ENCODE results near the gene FBXO4.
A peak's percentile ranks its signal among the peaks of the same experiment; 100 is the strongest.

The FBXO4 gene

GRCh38 chr5:41951224-41951623, 26.1 kb downstream of the FBXO4 start:
- H4K8ac ChIP-seq (ENCODE audit: low read depth, low read length): no peak overlapping the region
- peaks cover 1% of the 10 kb centered on the region for H3K79me1 ChIP-seq (ENCODE audit: low read depth, low read length)
- peaks cover 0 to 2% of the 10 kb centered on the region in 2 donors for H3K9me3 ChIP-seq (replicated peaks in 1 of 2; ENCODE audit: control insufficient read depth in 2 of 2, insufficient read depth in 1 of 2, low read depth in 1 of 2, low read length in 2 of 2)
- no peak for DNase-seq (ENCODE audit: low spot score)
- no peak overlapping the region for H3K27ac ChIP-seq (replicated peaks; ENCODE audit: low read length)
- H2BK5ac ChIP-seq (ENCODE audit: low read length): no peak overlapping the region
- no peak overlapping the region for H2BK12ac ChIP-seq (ENCODE audit: low read length)
- no peak overlapping the region for H3K4me2 ChIP-seq (ENCODE audit: insufficient read depth, low read length, poor library complexity, severe bottlenecking)
- H3K36me3 ChIP-seq (replicated peaks in 1 of 2; ENCODE audit: control insufficient read depth in 2 of 2, insufficient read depth in 2 of 2, low read length in 2 of 2): no peaks in the 10 kb centered on the region
- no peak overlapping the region for H2AFZ ChIP-seq (ENCODE audit: low read length)
- H3K14ac ChIP-seq (ENCODE audit: low read length): no peak overlapping the region
- H2BK120ac ChIP-seq (ENCODE audit: low read depth, low read length): no peak overlapping the region
- H3K18ac ChIP-seq (ENCODE audit: low read length): no peak overlapping the region
- no peak overlapping the region for H3K23ac ChIP-seq (ENCODE audit: low read depth, low read length, poor library complexity)
- H3K9ac ChIP-seq (ENCODE audit: low read depth, low read length, poor library complexity): peak overlapping the region; percentile 60
- no peaks in the 10 kb centered on the region for H3K4me1 ChIP-seq (ENCODE audit: control insufficient read depth in 2 of 2, insufficient read depth in 1 of 2, low read depth in 1 of 2, low read length in 2 of 2)
- H4K91ac ChIP-seq (ENCODE audit: low read depth, low read length, poor library complexity): no peak overlapping the region
- H3K4me3 ChIP-seq (ENCODE audit: low read length in 2 of 2): no peak overlapping the region
- WGBS, 2 donors (ENCODE audit: extremely low coverage in 2 of 2, insufficient read length in 2 of 2, insufficient replicate concordance in 1 of 2): no CpG with 5 or more reads among the region's 3 CpGs
- H3K4ac ChIP-seq (ENCODE audit: low read length): no peak overlapping the region
- no peak overlapping the region for H2AK5ac ChIP-seq (ENCODE audit: low read depth, low read length)
- no peak overlapping the region for H2BK15ac ChIP-seq (ENCODE audit: low read length)
- no peaks in the 10 kb centered on the region for H3K27me3 ChIP-seq (ENCODE audit: control insufficient read depth in 3 of 3, insufficient read depth in 3 of 3, low read depth in 1 of 3, low read length in 3 of 3)

- Histone ChIP-seq H3K9me3 (replicated peaks in 1 of 2; ENCODE audit: control insufficient read depth in 2 of 2, insufficient read depth in 1 of 2, low read depth in 1 of 2, low read length in 2 of 2) (peaks cover 0 to 2% of the 10 kb centered on the region in 2 donors), H3K14ac (ENCODE audit: low read length) (no peak overlapping the region), H2AFZ (ENCODE audit: low read length) (no peak overlapping the region), H3K9ac (ENCODE audit: low read depth, low read length, poor library complexity) (no peak overlapping the region), H3K18ac (ENCODE audit: low read length) (no peak overlapping the region), H2BK120ac (ENCODE audit: low read depth, low read length) (no peak overlapping the region), H2AK5ac (ENCODE audit: low read depth, low read length) (no peak overlapping the region), H2BK15ac (ENCODE audit: low read length) (no peak overlapping the region), H4K91ac (ENCODE audit: low read depth, low read length, poor library complexity) (no peak overlapping the region), H3K4me2 (ENCODE audit: insufficient read depth, low read length, poor library complexity, severe bottlenecking) (no peak overlapping the region), H3K23ac (ENCODE audit: low read depth, low read length, poor library complexity) (no peak overlapping the region), H3K4me1 (ENCODE audit: control insufficient read depth in 2 of 2, insufficient read depth in 1 of 2, low read depth in 1 of 2, low read length in 2 of 2) (no peaks in the 10 kb centered on the region), H3K79me1 (ENCODE audit: low read depth, low read length) (peaks cover 1% of the 10 kb centered on the region), H4K8ac (ENCODE audit: low read depth, low read length) (no peak overlapping the region), H3K27ac (replicated peaks; ENCODE audit: low read length) (no peak overlapping the region), H2BK5ac (ENCODE audit: low read length) (no peak overlapping the region), H3K4ac (ENCODE audit: low read length) (no peak overlapping the region), H3K4me3 (ENCODE audit: low read length in 2 of 2) (no peak overlapping the region), H2BK12ac (ENCODE audit: low read length) (no peak overlapping the region), H3K27me3 (ENCODE audit: control insufficient read depth in 3 of 3, insufficient read depth in 3 of 3, low read depth in 1 of 3, low read length in 3 of 3) (no peaks in the 10 kb centered on the region), H3K36me3 (replicated peaks in 1 of 2; ENCODE audit: control insufficient read depth in 2 of 2, insufficient read depth in 2 of 2, low read length in 2 of 2) (no peaks in the 10 kb centered on the region)
- WGBS, 2 donors (ENCODE audit: extremely low coverage in 2 of 2, insufficient read length in 2 of 2, insufficient replicate concordance in 1 of 2): no CpG with 5 or more reads among the region's 1 CpG
- DNase-seq (ENCODE audit: low spot score): no peak
These were observed 29.2 kb downstream of the FBXO4 start for GRCh38 chr5:41954286-41954685.

- H3K23ac ChIP-seq (ENCODE audit: low read depth, low read length, poor library complexity): no peak overlapping the region
- no peak overlapping the region for H3K18ac ChIP-seq (ENCODE audit: low read length)
- no peak overlapping the region for H3K4ac ChIP-seq (ENCODE audit: low read length)
- no peak for DNase-seq (ENCODE audit: low spot score)
- no peak overlapping the region for H2AK5ac ChIP-seq (ENCODE audit: low read depth, low read length)
- H2BK15ac ChIP-seq (ENCODE audit: low read length): no peak overlapping the region
- peaks cover 1% of the 10 kb centered on the region for H3K79me1 ChIP-seq (ENCODE audit: low read depth, low read length)
- no peak overlapping the region for H2BK5ac ChIP-seq (ENCODE audit: low read length)
- no CpG with 5 or more reads among the region's 7 CpGs for WGBS, 2 donors (ENCODE audit: extremely low coverage in 2 of 2, insufficient read length in 2 of 2, insufficient replicate concordance in 1 of 2)
- H4K8ac ChIP-seq (ENCODE audit: low read depth, low read length): no peak overlapping the region
- H3K4me3 ChIP-seq (ENCODE audit: low read length in 2 of 2): no peak overlapping the region
- H3K27me3 ChIP-seq (ENCODE audit: control insufficient read depth in 3 of 3, insufficient read depth in 3 of 3, low read depth in 1 of 3, low read length in 3 of 3): no peaks in the 10 kb centered on the region
- no peak overlapping the region for H2BK12ac ChIP-seq (ENCODE audit: low read length)
- peaks cover 0 to 2% of the 10 kb centered on the region in 2 donors for H3K9me3 ChIP-seq (replicated peaks in 1 of 2; ENCODE audit: control insufficient read depth in 2 of 2, insufficient read depth in 1 of 2, low read depth in 1 of 2, low read length in 2 of 2)
- H2AFZ ChIP-seq (ENCODE audit: low read length): no peak overlapping the region
- H3K4me2 ChIP-seq (ENCODE audit: insufficient read depth, low read length, poor library complexity, severe bottlenecking): no peak overlapping the region
- H3K36me3 ChIP-seq (replicated peaks in 1 of 2; ENCODE audit: control insufficient read depth in 2 of 2, insufficient read depth in 2 of 2, low read length in 2 of 2): no peaks in the 10 kb centered on the region
- H3K27ac ChIP-seq (replicated peaks; ENCODE audit: low read length): no peak overlapping the region
- no peaks in the 10 kb centered on the region for H3K4me1 ChIP-seq (ENCODE audit: control insufficient read depth in 2 of 2, insufficient read depth in 1 of 2, low read depth in 1 of 2, low read length in 2 of 2)
- H3K14ac ChIP-seq (ENCODE audit: low read length): no peak overlapping the region
- H4K91ac ChIP-seq (ENCODE audit: low read depth, low read length, poor library complexity): no peak overlapping the region
- H3K9ac ChIP-seq (ENCODE audit: low read depth, low read length, poor library complexity): no peak overlapping the region
- no peak overlapping the region for H2BK120ac ChIP-seq (ENCODE audit: low read depth, low read length)
These were observed 30.4 kb downstream of the FBXO4 start for GRCh38 chr5:41955432-41956024.

DNA sequence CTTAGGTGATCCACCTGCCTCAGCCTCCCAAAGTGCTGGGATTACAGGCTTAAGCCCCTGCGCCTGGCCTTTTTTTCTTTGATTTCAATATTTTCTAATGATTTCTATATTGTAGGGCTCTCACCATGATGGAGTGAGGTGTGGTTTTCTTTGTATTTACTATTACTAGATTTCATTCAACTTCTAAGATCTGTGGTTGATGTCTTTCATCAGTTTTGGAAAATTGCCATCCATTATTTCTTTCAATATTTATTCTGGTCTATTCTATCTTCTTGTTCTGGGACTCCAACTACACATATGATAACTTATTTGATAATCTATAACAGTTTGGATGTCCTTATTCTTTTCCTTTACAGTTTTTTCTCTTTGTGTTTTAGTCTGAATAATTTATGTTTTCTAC, 31.9 kb downstream of the FBXO4 start:
- no peak for DNase-seq (ENCODE audit: low spot score)
- Histone ChIP-seq H2AK5ac (ENCODE audit: low read depth, low read length) (no peak overlapping the region), H2BK5ac (ENCODE audit: low read length) (no peak overlapping the region), H4K91ac (ENCODE audit: low read depth, low read length, poor library complexity) (no peak overlapping the region), H3K9me3 (replicated peaks in 1 of 2; ENCODE audit: control insufficient read depth in 2 of 2, insufficient read depth in 1 of 2, low read depth in 1 of 2, low read length in 2 of 2) (peaks cover 0 to 6% of the 10 kb centered on the region in 2 donors), H3K4me3 (ENCODE audit: low read length in 2 of 2) (no peak overlapping the region), H3K4me1 (ENCODE audit: control insufficient read depth in 2 of 2, insufficient read depth in 1 of 2, low read depth in 1 of 2, low read length in 2 of 2) (no peaks in the 10 kb centered on the region), H4K8ac (ENCODE audit: low read depth, low read length) (no peak overlapping the region), H3K14ac (ENCODE audit: low read length) (no peak overlapping the region), H3K4ac (ENCODE audit: low read length) (no peak overlapping the region), H2BK12ac (ENCODE audit: low read length) (no peak overlapping the region), H3K18ac (ENCODE audit: low read length) (no peak overlapping the region), H2BK15ac (ENCODE audit: low read length) (no peak overlapping the region), H3K36me3 (replicated peaks in 1 of 2; ENCODE audit: control insufficient read depth in 2 of 2, insufficient read depth in 2 of 2, low read length in 2 of 2) (no peaks in the 10 kb centered on the region), H2AFZ (ENCODE audit: low read length) (no peak overlapping the region), H3K23ac (ENCODE audit: low read depth, low read length, poor library complexity) (no peak overlapping the region), H2BK120ac (ENCODE audit: low read depth, low read length) (no peak overlapping the region), H3K4me2 (ENCODE audit: insufficient read depth, low read length, poor library complexity, severe bottlenecking) (no peak overlapping the region), H3K9ac (ENCODE audit: low read depth, low read length, poor library complexity) (no peak overlapping the region), H3K79me1 (ENCODE audit: low read depth, low read length) (no peaks in the 10 kb centered on the region), H3K27ac (replicated peaks; ENCODE audit: low read length) (no peak overlapping the region), H3K27me3 (ENCODE audit: control insufficient read depth in 3 of 3, insufficient read depth in 3 of 3, low read depth in 1 of 3, low read length in 3 of 3) (no peaks in the 10 kb centered on the region)
- WGBS, 2 donors (ENCODE audit: extremely low coverage in 2 of 2, insufficient read length in 2 of 2, insufficient replicate concordance in 1 of 2): no CpG with 5 or more reads among the region's 1 CpG

All from neuronal stem cell (in vitro differentiated cells).